GM19395 (cell line): ENCODE results near the gene PIGU.
A peak's percentile ranks its signal among the peaks of the same experiment; 100 is the strongest.
"Not testable (repeated sequence)": the region's sequence is repeated elsewhere in the genome, so short reads cannot be mapped to it uniquely, and the experiment has no call there.

ENCODE experiments used
- ATAC-seq: cut with Tn5 transposase; IDR thresholded peaks from one replicate; pipeline ENCODE4 v1.9.1; 2021; ENCODE audit warnings: mild to moderate bottlenecking, moderate library complexity; ENCODE audit not compliant: unreplicated experiment

PIGU gene

DNA sequence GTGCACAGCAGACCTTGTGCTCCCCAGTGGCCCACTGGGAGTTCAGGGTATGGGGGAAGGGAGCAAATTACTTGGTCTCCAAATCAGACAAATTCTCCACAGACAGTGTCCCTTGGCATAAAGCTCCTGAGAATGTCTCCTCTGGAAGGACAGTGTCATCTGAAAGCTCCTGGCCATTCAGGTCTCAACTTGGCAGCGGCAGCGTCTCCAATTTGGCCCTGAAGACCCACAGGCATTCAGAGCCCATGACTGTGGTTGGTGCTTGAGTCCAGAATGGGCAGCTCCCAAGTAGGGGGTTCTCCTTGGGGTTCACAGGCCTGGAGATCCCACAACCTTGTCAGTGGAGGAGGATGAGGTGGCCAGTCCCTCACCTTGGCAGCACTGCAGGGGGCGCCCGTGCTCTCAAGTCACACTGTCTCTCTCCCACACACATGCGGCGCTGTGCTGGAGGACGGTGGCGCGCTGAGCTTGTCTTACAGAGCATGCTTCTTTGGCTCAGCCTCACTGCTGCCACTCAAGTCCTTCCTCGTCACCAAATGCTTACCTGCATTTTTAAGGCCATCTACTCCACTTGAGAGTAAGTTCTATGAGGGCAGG is 140.0 kb downstream of the PIGU start:
- no peak for ATAC-seq

DNA sequence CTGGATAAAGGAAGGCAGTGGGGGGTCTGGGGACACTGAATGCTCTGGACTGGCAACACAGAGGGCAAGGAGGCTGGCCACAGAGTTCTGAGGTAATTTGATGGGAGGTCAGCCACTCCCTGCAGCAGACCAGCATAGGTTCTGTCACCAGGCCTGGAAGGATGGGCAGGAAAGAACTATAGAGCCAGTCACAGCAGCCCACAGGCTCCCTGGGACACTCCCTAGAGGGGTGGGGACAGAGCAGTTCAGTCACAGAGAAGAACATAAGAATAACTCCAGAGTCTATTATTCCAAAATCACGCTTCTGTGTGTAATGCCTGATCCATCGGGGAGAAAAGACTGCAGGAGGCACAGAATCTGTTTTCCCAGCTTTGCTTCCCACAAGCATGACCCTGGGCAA is 141.0 kb downstream of the PIGU start:
- ATAC-seq = no peak

DNA sequence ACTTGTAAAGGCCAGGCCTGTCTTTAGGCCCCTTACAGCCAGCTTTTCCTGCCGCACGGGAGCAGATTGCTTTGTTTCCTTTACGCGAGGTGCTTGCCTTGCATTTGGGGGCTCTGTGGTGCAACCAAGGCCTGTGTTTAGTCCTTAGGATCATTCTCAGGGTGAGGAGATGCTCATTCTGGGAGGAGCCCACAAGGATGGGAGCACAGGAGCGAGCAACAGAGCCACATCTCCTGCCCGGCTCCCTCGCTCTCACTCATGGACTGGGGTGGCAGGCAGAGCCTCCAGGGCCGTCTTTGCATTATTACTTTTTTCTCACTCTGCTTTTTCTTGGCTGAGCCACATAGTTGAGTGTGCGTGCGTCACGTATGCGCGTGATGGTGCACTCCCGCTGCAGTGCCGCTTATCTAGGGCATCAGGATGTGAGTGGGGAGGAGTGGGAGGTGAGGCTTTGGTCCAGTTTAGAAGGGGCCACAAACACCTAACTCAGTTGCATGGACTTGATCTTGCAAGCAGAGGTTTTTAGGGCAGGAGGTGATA is 141.5 kb downstream of the PIGU start:
- ATAC-seq = no peak

DNA sequence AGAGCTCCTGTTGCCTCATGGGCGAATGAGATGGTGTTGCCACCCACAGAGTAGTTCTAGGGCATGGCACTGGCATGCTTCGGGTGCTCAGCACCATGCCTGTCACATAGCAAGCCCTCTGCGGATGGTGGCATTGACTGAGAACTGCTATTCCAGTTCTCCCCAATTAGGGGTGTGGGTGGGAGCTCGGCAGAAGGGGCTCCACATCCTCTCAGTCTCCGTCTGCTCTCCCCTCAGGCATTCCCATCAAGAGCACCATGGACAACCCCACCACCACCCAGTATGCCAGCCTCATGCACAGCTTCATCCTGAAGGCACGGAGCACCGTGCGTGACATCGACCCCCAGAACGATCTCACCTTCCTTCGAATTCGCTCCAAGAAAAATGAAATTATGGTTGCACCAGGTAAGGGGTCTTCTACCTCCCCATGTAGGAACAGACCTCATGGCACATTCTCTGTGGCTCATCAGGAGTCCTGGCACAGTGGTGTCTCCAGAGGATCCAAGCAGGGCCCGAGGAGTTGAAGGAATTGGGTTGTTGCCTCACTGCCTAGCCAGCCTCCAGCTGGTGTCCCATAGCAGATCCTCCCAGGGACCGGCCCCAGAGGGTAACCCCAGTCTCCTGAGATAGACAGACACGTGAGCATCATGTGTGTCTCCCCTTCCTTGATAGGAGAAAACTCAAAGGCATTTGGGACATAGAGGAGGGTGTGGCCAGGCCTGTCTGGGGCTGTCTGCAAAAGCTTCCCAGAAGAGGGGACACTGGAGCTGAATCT is 142.3 kb downstream of the PIGU start:
- no peak for ATAC-seq

DNA sequence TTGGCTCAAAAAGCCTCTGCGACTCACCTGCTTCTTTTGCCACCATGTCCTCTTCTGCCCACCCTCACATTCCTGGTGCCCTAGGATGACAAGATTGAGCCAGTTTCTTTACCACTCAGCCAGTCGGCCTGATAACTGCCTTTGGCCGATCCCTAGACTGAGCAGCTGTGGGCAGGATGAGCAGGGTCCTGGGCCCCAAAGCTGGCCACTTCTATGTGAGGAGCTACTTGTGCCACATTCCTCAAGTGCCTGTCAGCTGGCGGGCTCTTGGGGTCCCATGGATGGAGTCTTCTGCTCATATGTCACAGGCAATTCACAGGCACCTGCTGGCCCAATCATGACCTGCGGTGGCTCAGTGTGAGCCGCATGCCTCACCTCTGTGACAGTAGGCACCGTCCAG is 144.1 kb downstream of the PIGU start:
- no peak for ATAC-seq

DNA sequence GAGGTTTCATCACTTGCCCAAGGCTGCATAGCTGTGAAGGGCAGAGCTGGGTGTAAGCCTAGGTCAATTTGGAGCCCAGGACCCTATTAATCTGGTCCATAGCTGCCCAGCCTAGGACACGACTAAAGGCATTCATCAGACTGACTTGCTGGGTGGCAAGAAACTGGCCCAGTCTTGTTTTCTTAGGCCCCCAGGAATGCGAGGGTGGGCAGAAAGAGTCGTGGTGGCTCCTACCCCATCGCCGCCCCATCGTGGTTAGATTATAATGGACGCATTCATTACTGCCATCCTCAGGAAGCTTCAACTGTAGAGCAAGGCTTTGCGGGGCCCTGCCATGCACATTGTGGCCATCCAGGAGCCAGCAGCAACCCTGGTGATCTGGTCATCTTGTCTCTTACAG is 144.6 kb downstream of the PIGU start:
- ATAC-seq = no peak

DNA sequence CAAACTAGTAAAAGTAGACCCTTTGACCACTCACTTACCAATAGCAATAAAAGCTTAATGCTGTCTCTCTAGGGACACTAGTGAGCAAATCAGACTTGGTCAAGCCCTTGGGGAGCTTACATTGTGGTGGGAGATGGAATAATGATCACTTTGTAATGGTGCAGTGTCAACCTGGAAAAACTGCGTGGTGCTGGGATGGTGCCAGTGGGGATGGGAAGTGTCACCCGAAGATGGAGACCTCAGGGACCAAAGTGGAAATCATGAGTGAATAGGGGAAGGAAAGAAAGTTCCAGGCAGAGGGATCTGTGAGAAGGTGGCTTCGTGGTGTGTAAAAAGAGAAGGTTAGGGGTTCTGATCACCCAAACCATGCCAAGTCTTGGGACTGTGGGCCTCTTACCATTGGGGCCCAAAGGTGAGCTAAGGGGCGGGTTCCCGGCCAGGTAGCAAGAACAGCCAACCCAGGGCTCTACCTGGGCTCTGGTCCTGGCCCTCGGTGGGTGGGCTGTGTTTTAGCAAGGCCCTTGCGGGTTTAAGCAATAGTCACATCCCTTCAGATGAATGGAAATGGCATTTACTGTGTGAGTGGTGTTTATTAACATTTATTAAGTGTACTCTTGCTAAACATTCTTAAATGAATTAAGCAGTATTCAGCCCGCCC is 145.2 kb downstream of the PIGU start:
- no peak for ATAC-seq

DNA sequence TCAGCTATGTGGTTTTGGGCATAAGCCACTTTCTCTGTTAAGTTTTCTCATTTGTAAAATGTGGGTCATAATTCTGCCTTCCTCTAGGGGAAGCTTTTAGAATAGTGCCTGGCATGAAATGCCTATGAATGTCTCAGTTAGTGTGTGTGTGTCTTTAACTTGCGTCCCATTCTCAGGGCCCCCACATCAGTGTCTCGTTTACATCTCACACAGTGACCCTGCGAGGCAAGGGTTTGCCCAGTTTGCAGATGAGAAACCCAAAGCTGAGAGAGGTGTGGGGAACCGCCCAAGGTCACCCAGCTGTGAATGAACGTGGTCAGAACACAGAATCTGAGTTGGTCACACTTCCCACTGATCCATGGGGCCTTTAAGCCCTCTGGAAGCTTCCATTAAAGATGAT is 146.6 kb downstream of the PIGU start:
- no peak for ATAC-seq

DNA sequence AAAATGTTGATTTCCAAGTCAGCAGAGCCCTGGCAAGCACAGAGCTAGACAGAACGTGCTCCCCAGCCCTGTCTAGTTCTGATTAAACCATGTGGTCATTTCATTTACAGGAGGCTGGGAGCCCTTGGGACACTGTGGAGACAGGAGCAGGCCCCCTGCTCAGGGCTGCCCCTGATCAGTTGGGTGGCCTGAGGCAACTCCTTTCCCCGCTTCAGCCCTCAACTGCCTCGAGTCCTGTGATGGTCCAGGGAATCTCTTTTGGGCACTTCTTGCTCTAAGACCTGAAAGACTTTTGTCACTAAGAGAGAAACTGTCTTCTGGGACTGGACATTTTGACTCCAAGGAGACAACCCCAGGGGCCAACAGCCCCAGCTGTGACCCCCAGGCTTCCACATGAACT is 147.2 kb downstream of the PIGU start:
- ATAC-seq = no peak

DNA sequence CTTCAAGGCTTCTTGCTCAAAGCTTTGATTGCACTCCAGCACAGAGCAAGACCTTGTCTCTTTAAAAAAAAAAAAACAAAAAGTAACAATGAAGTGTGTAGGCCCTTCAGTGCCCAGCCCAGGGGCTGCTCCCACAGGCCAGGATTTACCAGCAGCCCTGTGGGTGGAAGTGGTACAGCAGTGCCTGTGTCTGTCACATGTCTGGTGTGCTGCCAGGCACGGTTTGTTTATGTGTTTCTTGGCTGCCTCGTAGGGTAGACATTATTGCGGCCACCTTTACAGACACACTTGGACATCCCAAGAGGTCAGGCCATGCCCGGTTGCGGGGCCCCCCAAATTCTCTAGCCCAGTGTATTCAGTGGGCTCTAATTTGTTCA is 148.0 kb downstream of the PIGU start:
- ATAC-seq = no peak

DNA sequence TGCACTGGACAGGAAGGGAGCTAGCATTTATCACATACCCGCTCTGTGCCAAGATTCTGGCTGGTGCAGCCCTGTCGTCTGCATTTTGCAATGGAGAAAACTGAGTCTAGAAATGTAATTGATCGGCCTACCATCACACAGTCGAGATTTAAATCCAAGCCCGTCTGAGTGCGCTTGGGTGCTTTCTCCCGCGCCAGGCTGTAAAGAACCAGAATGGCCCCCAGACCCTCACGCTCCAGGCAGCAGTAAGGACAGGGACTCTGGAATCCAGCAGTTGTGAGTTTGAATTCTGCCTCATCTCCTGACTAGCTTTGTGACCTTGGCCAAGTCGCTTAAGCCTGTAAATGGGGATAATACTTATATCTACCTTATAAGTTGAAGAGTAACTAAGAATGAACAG is 149.9 kb downstream of the PIGU start:
- no peak for ATAC-seq

DNA sequence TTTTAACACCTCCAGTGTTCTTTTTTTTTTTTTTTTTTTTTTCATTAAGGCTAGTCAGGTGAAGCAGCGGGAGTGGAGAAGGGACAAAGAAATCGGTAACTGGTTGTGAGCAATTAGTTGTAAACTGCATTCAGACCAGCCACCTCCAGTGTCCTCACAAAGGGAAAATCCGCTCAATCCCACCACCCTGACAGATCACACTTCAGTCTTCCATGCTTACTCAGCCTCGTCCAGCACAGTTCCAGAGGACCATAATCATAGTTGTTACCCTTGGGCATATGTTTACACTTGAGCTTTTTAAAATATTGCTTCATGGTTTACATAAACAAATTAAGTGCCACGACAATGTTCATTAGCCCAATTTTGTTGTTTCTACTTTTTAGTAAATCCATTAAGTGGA is 150.4 kb downstream of the PIGU start:
- ATAC-seq = no peak

DNA sequence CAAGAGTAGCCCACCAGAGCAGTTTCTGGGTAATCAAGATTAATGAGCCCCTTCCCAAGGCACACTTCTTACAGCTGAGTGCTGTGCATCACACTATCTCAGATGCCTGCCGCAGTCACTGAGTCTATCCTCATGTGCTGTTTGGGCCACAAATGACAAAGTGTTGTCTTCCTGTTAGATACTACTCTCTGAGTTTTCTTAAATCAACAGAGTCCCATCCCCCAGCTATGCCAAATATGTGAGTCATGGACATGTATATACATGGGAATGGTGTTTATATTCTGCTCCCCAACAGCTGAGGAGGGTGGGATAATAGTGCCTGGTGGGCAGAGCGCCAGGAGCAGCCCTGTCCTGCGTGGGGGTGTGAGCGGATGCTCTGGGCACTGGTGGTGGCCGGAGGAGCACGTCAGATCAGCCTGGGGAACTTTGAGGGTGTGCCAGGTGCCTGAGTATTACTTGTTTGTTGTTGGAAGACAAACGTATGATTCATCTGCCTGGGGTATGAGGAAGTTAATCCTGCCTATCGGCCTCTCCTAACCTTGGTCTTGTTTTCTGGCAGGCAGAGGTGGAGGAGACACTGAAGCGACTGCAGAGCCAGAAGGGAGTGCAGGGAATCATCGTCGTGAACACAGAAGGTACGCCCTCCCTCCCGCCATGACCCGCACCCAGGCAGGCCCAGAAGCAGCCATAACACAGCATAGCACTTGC is 151.0 kb downstream of the PIGU start:
- ATAC-seq = no peak

DNA sequence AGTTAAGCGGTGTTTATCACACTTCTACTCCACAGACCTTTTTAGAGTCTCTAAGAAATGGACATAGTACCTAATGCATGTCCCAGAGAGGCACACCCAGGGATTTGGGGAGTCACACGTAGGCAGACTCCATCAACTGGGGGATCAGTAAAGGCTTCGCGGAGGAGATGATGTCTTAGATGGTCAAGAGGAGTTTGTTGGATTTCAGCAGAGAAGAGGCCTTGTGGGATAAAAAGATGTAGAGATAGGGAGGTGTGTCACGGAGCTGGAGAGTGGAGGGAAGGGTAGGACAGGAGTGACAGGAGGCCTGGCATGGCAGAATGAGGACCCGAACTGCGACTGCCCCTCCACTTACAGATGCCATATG is 151.6 kb downstream of the PIGU start:
- ATAC-seq = no peak

DNA sequence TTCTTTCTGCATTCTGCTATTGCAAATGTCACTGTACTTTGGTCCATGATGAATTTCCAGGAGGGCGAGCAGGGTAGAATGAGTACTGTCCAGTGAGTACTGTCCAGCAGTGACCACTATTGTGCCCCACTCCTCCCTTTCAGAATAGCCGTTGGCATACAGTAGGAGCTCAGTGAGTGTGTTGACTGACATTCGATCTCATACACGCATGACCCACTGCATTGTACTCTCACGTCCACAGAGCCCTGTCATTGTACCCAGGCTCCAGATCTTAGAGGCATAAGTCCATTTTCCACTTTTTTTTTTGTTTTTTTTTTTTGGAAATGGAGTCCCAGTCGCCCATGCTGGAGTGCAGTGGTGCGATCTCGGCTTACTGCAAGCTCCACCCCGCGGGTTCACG is 152.5 kb downstream of the PIGU start:
- no peak for ATAC-seq

DNA sequence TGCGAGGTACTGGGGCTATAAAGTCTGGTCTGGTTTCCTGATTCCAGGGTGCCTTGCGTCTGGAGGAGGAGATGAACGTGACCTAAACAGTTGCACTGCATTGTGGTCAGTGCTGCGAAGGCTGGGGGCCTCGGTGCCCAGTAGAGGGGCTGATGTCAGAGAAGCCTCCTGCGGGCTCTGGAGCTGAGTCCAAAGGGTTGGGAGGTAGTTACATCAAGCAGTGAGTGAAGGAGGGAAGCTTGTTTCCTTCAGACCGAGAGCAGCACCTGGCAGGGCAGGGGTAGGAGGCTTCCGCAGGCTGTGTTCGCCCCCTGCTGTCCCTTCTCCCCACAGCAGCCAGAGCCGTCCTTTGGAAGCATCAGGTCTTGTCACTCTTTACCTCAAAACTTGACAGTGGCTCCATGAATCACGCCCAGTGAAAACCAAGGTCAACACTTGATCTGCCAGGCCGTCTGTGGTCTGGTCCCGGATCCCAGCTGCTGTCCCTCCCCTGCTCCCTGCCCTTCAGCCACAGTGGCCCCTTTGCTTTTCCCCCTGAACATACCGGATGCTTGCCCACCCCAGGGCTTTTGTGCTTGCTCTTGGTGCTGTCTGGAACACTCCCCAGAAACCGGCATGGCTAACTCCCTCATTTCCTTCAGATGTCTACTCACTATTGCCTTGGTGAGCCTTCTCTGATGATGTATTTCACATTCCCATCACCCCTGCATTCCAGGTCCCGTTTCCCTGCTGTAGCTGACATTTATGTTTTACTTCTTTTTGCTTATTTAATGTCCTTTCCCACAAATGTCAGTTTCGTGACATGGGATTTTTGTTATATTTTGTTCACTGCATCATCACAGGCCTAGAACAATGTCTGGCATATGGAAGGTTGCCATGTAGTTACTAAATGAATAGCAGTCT is 153.7 kb downstream of the PIGU start:
- ATAC-seq = no peak

DNA sequence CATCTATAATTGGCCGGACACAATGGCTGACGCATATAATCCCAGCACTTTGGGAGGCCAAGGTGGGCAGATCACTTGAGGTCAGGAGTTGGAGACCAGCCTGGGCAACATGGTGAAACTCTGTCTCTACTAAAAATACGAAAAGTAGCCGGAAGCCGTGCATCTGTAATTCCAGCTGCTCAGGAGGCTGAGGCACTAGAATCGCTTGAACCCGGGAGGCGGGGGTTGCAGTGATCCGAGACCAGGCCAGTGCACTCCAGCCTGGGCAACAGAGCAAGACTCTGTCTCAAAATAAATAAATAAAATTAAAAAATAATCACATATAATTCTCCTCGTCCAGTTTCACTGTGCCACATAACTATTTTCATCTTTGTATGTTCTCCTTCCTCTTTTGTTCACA is 157.1 kb downstream of the PIGU start:
- not testable (repeated sequence) for ATAC-seq

DNA sequence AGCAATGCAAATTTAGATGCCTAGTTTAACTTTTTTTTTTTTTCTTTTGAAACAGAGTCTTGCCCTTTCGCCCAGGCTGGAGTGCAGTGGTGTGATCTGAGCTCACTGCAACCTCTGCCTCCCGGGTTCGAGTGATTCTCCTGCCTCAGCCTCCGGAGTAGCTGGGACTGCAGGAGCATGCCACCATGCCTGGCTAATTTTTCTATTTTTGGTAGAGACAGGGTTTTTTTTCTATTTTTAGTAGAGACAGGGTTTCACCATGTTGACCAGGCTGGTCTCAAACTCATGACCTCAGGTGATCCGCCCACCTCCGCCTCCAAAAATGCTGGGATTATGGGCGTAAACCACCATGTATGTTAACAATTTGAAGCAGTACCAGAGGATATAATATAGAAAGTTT is 158.0 kb downstream of the PIGU start:
- ATAC-seq = not testable (repeated sequence)

DNA sequence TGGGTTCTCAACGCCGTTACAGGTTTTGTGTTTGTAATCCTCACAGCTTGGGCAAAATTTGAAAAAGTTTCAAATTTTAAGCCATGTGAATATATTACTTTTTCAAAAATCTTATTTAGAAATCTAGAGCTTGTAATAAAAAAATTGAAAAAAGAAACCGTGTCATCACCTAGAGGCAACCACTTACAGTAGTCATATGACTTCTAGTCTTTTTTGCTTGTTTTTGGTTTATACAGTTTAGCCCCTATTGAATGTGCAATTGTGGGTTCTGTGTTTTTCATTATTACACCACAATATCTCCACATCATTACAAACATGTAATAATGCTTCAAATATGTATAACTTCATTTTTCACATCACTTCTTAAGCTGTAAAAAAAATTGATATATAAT is 159.8 kb downstream of the PIGU start:
- ATAC-seq = no peak

DNA sequence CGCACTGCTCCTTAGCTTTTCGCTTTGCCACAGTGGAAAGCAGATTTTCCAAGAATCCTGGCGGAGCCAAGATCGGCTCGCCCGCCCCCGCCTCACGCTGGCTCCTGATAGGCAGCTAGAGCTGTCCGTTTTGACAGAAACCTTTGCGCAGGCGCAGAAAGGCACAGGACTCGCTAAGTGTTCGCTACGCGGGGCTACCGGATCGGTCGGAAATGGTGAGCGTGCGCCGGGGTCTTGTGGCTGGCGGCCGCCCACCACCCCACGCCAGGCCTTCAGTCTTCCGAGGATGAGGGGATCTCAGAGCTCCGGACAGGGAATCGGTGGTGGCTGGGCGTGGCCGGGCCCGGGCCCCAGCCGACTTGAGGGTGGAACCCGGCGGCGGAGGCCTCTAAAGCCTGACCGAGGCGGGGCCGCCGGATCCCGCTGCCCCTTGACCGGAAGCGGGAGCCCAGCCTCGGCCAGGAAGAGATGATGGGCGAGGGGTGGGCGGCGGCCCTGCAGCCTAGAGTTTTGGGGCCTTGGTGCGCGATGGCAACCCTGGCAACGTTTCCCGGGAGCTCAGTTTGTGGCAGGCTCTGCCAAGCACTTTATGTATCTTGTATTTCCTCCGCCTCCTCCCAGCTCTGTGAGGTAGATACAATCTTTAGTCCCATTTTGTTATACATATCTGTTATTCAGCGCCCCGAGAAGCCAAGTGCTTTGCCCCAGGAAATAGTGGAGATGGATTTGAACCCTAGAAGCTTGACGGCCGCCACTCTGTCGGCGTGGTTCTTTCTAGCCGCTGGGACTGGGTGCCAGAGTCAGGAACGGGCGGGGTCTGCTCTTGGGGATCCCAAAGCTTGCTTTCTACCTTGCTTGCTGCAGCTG is 160.4 kb downstream of the PIGU start, which contains the start of gene DYNLRB1:
TSS of gene DYNLRB1 (plus strand) at position 176 of the 867 bp plus-strand sequence. CDS start at position 213, 37 bp downstream.
- ATAC-seq = peak; percentile 71
